ENCODE results near the gene METTL8. TPM values are rescaled to one million over a fixed set of nuclear protein-coding genes. Genes with fewer than 3 reads are reported as not detected.

Gene METTL8
- polyA plus RNA-seq, 1 of the 3 experiments (the other 2 are of a cell fraction) = 5.1 TPM

- Histone ChIP-seq H3K27ac (ENCODE audit: low read depth in 2 of 2, low read length in 1 of 2) (no peak overlapping the region), H3K36me3 (replicated peaks in 1 of 2; ENCODE audit: control insufficient read depth in 1 of 2, insufficient read depth in 2 of 2, low read length in 1 of 2) (no peaks in the 10 kb centered on the region), H2AFZ (ENCODE audit: low read depth) (no peak overlapping the region), H3K9me3 (no peaks in the 10 kb centered on the region), H3K4me1 (ENCODE audit: control insufficient read depth in 1 of 2, insufficient read depth in 2 of 2, low read depth in 1 of 2, low read length in 1 of 2) (no peaks in the 10 kb centered on the region), H3K4me2 (no peak overlapping the region), H3K9me2 (no peaks in the 10 kb centered on the region), H3K27me3 (ENCODE audit: insufficient read depth) (no peaks in the 10 kb centered on the region), H3F3A (replicated peaks; ENCODE audit: insufficient read depth) (no peaks in the 10 kb centered on the region), H3K79me2 (ENCODE audit: insufficient read depth) (no peaks in the 10 kb centered on the region), H3K4me3 (ENCODE audit: low read depth in 2 of 2, low read length in 1 of 2) (no peak overlapping the region), H3K9ac (no peak overlapping the region), H4K20me1 (ENCODE audit: insufficient read depth) (no peaks in the 10 kb centered on the region)
- WGBS (ENCODE audit: low lambda C conversion rate) = 96% methylated on average over 3 of the region's 3 CpGs
- POLR2A ChIA-PET = no interaction called here
- DNase-seq = no peak
- CTCF ChIA-PET = interaction anchor here (1.0 kb wide), 1 partner anchor 21 kb away, joined by 3 read pairs; no protein-coding TSS in a partner anchor
- TF ChIP-seq USF1 (IDR thresholded peaks at IDR 0.05; ENCODE audit: borderline replicate concordance, low read depth) (no peak), FOXJ3 (CRISPR knock-in tag; IDR thresholded peaks at IDR 0.05) (no peak), RCOR1 (IDR thresholded peaks at IDR 0.05; ENCODE audit: low read length) (no peak), NRF1 (IDR thresholded peaks at IDR 0.05; ENCODE audit: low read depth, low read length) (no peak), SMC3 (IDR thresholded peaks at IDR 0.05; ENCODE audit: low read depth, low read length) (no peak), REST (IDR thresholded peaks at IDR 0.05; ENCODE audit: low read depth, low read length) (no peak), EP300 (IDR thresholded peaks at IDR 0.05; ENCODE audit: borderline replicate concordance in 1 of 2, low read depth in 1 of 2, low read length in 1 of 2) (no peak), GATA2 (CRISPR knock-in tag; IDR thresholded peaks at IDR 0.05) (no peak), FOSL2 (IDR thresholded peaks at IDR 0.05; ENCODE audit: borderline replicate concordance, low read depth) (no peak)
Observed at GRCh38 chr2:171281110-171281509, 152.7 kb downstream of the METTL8 start.

- no peak overlapping the region for H3K4me2 ChIP-seq
- no peak for DNase-seq
- H3K4me3 ChIP-seq (ENCODE audit: low read depth in 2 of 2, low read length in 1 of 2) = no peak overlapping the region
- TF ChIP-seq CHD2 (IDR thresholded peaks at IDR 0.05; ENCODE audit: low read length, partially characterized antibody) = no peak
- TF ChIP-seq RAD21 (IDR thresholded peaks at IDR 0.05; ENCODE audit: low read length) = no peak
- TF ChIP-seq TAF1 (IDR thresholded peaks at IDR 0.05; ENCODE audit: borderline replicate concordance, low read depth, low read length) = no peak
- no peak for TF ChIP-seq YY1 (IDR thresholded peaks at IDR 0.05; ENCODE audit: low read depth)
- no peak for TF ChIP-seq TCF12 (IDR thresholded peaks at IDR 0.05)
- TF ChIP-seq EZH2phosphoT487 (IDR thresholded peaks at IDR 0.05; ENCODE audit: borderline replicate concordance, low read depth) = no peak
- H3K36me3 ChIP-seq (replicated peaks in 1 of 2; ENCODE audit: control insufficient read depth in 1 of 2, insufficient read depth in 2 of 2, low read length in 1 of 2) = no peaks in the 10 kb centered on the region
- H3K79me2 ChIP-seq (ENCODE audit: insufficient read depth) = no peaks in the 10 kb centered on the region
- no peaks in the 10 kb centered on the region for H3F3A ChIP-seq (replicated peaks; ENCODE audit: insufficient read depth)
- H4K20me1 ChIP-seq (ENCODE audit: insufficient read depth) = no peaks in the 10 kb centered on the region
- no peak overlapping the region for H3K27ac ChIP-seq (ENCODE audit: low read depth in 2 of 2, low read length in 1 of 2)
- no peak overlapping the region for H3K9ac ChIP-seq
- ChIA-PET POLR2A (no interaction called here), CTCF (interaction anchor here (0.6 to 1.0 kb wide), 2 partner anchors 20 to 449 kb away, joined by 3 read pairs; no protein-coding TSS in a partner anchor)
- no peaks in the 10 kb centered on the region for H3K9me2 ChIP-seq
- H2AFZ ChIP-seq (ENCODE audit: low read depth) = no peak overlapping the region
- no peaks in the 10 kb centered on the region for H3K27me3 ChIP-seq (ENCODE audit: insufficient read depth)
- no peaks in the 10 kb centered on the region for H3K9me3 ChIP-seq
- no peaks in the 10 kb centered on the region for H3K4me1 ChIP-seq (ENCODE audit: control insufficient read depth in 1 of 2, insufficient read depth in 2 of 2, low read depth in 1 of 2, low read length in 1 of 2)
- WGBS (ENCODE audit: low lambda C conversion rate) = 89% methylated on average over 13 of the region's 13 CpGs
Observed at GRCh38 chr2:171279983-171280790, 153.6 kb downstream of the METTL8 start.
